SKM-1 (cell line): Measurements from ENCODE around the gene CFAP300.

Experiments
- DNase-seq: peaks from one replicate; lab custom pipeline; 2025; ENCODE audit not compliant: unreplicated experiment; lab: John Stamatoyannopoulos, UW

CFAP300 gene

DNA sequence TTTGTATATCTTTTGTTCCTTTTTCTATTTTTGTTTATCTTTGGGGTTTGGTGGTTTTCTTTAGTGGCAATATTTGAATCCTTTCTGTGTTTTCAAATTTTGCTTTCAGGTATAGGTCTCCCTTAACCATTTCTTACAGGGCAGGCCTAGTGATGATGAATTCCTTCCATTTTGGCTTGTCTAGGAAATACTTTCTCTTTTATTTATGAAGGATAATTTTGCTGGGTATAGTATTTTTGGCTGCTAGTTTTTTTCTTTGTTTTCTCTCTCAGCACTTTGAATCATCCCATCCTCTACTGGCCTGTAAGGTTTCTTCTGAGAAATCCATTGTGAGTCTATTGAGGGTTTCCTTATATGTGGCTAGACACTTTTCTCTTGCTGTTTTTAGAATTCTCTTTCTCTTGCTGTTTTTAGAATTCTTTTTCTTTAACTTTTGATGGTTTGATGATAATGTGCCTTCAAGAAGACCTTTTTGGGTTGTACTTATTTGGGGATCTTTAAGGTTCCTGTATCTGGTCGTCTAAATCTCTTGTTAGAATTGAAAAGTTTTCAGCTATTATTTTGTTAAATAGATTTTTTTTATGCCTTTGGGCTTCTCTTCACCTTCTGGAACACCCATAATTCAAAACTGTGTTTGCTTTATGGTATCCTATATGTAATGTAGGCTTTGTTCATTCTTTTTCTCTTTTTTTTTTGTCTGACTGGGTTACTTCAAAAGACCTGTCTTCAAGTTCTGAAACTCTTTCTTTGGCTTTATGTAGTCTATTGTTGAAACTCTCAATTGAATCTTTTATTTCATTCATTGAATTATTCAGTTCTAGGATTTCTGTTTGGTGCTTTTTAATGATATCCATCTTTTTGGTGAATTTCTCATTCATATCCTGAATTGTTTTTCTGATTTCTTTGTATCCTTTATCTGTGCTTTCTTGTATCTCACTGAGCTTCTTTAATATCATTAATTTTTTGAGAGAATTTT, 24.5 kb downstream of the CFAP300 start:
- no peak for DNase-seq

DNA sequence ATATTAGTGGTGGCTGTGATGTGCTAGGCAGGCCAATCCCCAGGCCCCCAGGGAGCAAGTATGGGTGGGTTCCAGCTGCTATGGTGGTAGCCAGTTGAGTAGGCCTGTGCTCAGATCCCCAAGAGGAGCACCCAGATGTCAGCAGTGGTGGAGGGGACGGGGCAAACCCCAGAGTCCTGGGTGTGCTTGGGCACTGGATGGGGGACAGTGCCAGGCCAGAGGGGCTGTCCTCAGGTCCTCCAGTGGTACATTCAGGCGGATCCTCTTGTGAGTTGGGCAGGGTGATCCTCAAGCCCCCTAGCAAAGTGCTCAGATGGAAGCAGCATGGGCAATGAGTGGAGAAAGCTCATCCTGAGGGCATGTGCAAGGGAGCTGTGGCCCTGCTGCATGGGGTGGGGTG, 26.0 kb downstream of the CFAP300 start:
- no peak for DNase-seq

DNA sequence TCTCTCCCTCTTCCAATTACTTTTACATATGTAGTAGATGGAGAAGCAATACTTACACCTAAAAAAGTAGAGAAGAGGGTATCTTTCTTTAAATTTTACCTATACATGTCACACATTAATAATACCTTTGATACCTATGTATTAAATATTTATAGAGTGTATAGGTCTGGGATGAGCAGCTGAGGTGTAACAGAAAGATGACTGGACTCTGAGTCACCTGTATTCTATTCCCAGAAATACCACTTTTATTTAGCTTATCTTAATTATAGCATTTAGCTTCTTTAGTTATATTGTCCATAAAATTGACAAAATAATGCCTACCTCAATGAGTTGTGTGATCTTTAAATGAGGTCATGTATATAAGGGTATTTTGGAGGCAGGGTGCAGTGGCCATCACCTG, 32.4 kb downstream of the CFAP300 start:
- DNase-seq = no peak

DNA sequence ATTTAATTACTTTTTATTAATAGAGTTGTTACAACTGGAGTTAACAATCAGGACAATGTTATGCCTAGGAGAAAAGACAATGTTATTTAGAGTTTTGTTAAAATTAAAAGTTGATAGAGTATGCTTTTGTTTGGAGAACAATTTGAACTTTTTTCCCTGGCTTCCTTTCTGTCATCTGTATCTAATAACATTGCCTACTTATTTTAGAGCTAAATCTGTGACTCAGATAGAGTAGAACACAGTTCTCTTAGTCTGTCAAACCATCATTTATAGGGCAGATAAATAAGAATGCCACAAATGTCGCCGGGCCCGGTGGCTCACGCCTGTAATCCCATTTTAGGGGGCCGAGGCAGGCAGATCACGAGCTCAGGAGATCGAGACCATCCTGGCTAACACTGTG, 34.1 kb downstream of the CFAP300 start:
- no peak for DNase-seq

DNA sequence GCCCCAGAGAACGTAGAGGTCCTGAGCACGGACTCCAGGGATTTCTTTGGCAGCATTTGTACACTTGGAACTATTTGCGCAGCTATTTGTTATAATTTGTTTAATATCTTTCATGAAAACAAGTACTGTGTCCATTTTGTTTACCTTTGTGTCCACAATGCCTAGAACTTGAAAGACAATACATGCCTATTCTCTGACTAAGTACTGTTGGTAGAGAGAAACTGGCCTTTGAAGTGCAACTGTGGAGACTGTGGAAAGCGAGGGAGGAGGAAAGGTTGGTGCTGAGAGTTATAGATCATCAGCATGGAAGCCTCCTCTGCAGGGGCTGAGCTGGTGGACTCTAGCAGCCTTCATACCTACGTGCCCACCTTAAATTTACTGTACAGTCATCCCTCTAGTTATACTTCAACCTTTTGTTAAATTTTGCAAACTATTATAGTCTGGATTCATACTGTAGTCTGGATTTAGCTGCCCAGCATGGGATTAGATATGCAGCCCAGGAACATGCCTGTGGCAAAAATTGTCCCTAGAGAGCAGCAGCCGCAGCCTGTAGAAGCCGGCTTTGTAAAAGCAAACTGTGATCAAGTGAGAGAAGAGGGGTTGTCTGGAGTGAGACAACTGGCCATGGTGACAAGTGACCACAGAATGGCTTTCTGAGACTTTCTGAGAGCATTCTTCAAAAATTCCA, 38.8 kb downstream of the CFAP300 start:
- no peak for DNase-seq

DNA sequence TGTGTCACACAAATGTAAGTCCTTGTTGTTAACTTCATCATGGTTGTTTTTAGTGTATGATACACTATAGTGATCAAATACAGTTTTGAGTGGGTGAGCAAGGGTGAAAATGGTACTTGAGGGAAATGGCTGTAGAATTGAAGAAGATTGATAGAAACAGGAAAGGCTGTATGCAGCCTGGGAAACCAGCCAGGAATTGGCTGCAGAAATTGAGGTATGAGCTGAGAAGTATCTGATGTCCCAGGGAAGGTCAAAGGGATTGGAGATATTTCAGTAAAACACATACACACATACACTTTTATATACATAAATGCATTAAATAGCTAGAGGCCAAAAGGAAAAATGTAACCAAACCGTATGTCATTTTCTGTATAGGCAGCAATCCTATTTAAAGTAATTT, 49.9 kb downstream of the CFAP300 start:
- DNase-seq = no peak

DNA sequence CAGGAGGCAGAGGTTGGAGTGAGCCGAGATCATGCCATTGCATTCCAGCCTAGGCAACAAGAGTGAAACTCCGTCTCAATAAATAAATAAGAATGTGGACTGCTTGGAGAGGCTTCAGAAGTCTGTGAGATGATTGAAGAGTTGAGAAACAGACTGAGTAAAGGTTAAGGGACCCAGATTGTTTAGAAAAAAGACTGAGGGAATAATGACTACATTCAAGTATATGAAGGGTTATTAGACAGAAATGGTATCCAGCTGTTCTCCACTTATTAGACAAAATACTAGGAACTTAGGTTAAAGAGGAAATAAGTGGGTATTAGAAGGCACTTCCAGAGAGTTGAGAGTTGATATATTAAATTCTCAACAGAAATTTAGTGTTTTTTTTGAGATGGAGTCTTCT, 52.5 kb downstream of the CFAP300 start:
- DNase-seq = no peak

DNA sequence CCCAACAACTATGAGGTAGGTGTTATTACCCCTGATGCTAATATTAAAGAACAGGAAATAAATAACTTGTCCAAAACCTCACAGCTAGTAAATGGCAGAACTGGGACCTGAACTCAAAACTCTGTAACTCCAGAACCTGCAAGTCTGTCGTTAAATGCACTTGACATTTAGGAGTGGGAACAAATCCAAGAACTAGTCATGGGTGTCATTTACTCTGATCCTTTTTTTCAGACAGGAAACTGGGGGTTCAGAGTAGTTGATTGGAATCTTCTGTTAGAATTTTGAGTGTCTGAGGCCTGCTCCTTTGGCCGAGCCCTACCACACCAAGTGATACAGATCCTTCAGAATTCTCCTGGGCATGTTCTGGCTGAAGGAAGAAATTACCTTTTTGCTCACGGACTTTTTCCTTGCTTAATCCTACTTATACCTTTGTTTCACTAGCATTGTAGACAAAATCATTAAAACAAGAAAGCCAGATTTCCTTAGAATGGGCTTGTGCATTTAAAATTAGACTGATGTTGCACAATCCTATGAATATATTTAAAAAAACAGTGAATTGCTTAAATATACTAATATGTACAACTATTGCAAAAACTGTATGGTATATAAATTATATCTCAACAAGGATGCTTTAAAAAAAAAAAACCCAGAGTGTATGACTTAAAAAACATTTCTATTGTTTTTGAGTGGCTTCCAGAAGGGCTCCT, 61.6 kb downstream of the CFAP300 start:
- DNase-seq = no peak

DNA sequence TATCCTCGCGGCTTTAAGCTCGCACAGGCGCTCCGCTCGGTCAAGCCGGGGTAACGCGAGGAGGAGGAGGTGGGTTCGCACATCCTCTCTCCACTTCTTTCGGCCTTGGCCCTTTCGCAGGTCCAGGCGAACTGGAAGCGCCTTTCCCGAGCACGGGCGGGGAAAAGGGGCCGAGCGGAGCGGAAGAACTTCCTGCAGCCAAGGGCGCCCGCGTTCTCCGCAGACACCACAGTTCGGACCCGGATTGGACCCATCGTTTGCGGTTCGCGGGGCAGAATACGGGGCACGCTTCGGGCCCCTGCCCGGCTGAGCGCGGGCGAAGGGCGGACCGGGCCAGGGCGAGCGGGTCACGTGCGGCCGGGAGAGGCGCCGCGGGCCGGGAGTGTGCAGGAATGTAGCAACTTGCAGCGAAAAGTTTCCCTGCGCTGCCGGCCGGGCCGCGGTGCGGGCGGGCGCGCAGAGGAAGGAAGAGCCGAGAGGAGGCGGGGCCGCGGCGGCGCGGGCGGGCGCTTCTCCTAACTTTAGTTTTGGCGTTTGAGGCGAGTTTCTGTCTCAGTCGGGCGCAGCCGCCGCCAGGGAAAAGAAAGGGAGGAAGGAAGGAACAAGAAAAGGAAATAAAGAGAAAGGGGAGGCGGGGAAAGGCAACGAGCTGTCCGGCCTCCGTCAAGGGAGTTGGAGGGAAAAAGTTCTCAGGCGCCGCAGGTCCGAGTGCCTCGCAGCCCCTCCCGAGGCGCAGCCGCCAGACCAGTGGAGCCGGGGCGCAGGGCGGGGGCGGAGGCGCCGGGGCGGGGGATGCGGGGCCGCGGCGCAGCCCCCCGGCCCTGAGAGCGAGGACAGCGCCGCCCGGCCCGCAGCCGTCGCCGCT, 62.9 kb downstream of the CFAP300 start, which contains the start of gene YAP1:
YAP1 (plus strand) TSS at position 552 of the 865 bp plus-strand sequence. CDS start 402 bp downstream, outside the sequence.
- peak; percentile 37 for DNase-seq

DNA sequence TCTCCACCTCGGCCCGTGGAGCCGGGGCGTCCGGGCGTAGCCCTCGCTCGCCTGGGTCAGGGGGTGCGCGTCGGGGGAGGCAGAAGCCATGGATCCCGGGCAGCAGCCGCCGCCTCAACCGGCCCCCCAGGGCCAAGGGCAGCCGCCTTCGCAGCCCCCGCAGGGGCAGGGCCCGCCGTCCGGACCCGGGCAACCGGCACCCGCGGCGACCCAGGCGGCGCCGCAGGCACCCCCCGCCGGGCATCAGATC, 63.4 kb downstream of the CFAP300 start:
- DNase-seq = no peak

DNA sequence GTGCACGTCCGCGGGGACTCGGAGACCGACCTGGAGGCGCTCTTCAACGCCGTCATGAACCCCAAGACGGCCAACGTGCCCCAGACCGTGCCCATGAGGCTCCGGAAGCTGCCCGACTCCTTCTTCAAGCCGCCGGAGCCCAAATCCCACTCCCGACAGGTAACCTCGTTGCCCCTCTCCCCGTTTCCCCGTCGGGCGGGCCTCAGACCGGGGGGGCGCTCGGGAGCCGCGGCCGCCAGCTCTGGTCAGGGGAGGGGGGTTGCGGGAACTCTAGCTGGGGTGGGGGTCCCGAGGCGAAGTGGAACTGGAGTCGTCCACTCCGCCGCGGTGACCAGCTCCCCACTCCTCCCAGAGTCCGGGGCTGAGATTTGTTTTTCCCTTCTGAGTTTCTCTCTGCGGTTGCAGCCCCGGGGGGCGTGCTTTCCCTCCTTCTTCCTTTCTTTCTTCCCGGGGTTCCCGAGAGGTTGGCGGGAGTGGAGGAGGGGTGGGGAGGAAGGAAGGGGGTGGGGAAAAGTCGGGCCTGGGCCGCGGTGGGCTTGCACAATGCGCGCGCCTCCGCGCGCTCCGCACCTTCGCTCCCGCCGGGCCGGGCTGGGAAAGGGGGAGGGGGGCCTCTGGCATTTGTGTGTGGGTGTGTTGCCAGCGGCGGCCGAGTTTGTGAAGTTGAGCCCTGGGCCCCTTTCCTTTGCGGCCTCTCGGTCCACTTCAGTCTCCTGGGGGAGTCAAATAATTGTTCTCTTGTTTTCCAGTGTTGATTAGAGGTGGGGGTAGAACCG, 64.0 kb downstream of the CFAP300 start:
- DNase-seq = no peak

DNA sequence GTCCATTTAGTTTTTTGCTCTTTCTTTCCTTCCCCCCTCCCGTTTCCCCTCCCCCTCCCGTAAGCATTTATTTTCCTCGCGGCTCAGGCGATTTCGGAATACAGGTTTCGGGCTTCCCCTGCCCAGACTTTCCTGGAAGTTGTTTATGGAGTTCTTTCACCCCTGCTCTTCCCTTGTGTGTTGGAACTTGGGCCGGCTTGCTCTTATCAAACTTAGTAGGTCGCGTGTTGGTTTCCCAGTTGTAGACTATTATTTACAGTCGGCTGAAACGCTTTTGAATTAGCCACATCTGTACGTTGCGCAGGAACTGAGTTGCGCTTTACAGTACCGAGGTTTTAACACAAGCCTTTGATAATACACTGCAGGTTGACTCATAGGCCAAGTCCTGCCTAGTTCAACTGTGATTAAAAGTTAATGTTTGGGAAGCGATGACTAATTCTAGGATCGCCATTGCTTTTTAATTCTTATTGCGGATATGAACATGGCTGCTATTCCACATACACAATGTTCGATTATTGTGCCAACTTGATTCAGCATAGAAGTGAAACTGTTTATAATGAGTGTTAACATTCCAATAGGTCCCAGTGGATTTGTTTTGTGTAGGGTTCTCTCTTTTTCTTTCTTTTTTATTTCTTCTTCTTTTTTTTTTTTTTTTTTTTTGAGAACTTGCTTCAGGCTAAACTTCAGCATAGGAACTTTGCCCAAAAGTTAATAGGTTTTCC, 64.7 kb downstream of the CFAP300 start:
- no peak for DNase-seq

DNA sequence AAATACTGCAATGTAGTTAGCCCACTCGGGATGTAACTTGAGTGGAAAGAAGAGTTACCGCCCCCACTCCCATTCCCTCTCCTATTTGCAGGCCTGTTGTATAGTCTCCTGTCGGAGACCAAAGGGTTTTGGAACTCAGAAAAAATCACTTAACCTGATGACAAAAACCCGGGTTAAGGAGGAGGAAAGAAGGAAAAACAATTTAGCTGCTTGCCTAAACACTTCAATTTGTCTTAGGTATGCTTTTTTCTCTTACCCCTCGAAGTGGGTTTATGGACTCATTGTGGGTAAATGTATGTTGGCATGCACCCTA, 65.2 kb downstream of the CFAP300 start:
- DNase-seq = no peak

DNA sequence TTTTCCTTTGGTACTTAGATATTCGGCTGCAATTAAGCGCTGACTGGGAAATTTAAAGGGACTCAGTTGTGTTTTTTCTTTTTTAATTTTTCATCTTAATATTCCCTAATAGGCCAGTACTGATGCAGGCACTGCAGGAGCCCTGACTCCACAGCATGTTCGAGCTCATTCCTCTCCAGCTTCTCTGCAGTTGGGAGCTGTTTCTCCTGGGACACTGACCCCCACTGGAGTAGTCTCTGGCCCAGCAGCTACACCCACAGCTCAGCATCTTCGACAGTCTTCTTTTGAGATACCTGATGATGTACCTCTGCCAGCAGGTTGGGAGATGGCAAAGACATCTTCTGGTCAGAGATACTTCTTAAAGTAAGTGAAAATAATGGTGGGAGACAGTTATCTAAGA, 66.8 kb downstream of the CFAP300 start:
- no peak for DNase-seq

DNA sequence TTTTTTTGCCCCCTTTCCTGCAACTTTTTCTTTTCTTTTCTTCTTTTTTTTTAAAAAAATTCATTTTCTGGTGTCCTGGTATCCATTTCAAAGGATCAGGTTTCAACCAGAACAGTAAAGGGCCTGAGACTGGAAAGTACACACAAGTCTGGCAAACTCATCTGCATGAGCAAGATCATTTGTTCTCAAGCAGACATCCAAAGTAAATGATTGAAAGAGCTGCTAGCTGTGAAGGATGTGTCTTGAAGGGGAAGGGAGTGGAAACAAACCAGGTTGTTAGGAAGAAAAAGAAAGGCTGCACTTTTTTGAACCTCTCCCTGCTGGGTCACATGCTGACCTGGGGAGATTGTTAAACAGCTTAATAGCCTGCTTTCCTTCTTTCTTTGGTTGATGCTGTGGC, 68.3 kb downstream of the CFAP300 start:
- no peak for DNase-seq

DNA sequence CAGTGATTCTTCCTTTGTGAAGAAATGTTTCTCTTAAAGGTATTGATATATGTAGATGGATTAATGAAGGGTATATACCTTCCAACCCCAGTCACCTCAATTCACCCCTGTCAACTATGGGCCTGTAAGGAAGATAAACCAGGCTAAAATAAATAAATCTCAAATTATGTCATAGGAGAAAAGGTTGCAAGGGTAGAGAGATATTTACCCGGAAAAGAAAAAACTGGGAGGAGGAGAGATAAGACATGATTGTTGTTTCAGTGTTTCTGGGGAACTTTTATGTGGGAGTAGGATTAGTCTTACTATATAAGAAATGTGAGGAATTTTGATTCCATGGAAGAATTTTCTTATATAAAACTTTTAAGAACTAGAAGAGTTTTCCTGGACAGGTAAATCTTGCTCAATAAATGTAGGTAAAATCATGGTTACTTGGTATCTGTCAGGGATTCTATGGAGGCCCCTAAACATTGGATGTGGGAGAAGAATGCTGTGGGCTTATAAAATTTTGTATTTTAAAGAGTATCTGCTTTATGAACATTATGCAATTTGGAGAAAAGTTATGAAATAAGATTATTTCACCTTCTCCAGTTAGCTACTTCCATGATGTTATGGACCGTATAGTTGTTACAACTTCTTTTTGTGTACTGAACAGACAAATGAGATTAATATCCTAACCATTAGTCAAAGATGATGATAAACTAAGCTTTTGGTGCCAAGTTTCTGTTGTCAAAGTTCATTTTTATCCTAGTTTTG, 69.4 kb downstream of the CFAP300 start:
- DNase-seq = no peak

DNA sequence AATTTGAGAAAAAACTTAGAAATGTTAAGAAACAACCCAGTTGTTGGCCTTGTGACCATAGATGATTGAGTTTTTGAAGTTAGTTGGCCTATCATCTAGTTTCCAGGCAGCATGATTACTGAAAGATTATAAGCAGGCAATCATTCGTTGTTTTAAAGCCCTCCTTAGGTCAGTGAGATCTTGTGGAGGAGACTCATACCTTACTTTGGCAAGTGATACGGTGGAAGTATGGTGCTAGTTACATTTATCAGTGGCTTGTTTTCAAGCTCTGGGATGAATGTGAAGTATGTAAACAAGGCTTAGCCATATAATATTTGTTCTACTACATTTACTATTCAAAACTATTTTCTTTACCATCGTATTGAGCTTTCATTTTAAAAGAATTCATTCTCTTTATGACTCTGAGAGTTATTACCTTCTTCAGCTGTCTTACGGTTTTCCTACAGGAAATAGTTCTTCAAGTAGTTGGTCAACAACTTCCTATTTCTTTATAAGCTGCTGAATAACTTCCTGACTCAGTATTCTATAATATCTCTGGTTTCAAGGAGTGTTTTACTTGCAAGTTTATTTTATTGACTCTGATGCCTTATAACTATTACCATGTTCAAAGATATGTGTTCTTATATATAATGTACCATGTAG, 70.4 kb downstream of the CFAP300 start:
- no peak for DNase-seq

DNA sequence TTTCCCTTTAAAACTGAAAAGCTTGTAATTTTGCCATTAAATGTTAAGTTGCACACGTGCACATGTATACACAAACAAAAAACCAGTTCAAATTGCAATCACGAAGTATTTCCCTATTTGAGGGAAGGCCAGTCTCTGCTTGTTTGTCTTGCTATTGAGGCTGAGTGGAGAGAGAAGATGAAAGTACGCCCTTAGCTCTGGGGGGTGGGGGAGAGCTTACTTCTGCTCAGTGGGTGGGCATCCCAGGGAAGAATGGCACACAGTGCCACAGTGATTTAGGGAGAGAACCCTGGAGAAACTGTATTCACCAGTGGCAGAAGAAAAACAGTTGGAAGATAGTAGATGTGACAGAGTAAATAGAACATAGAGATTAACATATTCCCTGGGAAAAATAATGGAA, 71.7 kb downstream of the CFAP300 start:
- DNase-seq = no peak

DNA sequence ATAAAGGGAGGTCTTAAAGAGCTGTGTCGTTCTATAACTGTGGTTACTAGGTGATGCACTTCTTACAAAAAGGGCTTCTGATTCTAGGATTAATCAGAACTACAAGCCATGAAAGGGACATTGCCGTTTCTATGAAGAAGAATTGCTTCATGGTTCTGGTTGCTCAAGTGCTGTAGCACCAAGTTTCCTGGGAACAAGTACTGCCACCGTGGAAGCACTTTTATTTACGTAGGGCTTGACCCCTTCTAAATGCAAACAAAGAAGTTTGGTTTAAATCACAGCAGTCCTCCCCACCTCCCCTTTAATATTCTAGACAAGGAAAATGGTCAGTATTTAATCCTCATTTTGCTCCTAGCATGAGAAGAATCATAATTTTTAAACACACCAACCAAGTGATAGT, 72.8 kb downstream of the CFAP300 start:
- DNase-seq = no peak
